GM12892 (cell line): ENCODE results near the gene CYTH2.
A peak's percentile ranks its signal among the peaks of the same experiment; 100 is the strongest.

Experiments
- DNase-seq: peaks from one replicate; pipeline ENCODE4 v3.0.0; 2011; ENCODE audit not compliant: insufficient read length
- FAIRE-seq: peaks from 2 replicates; lab custom pipeline; 2011; peaks lifted over from hg19 to GRCh38; lab: Jason Lieb, UNC
- POLR2A ChIP-seq: IDR thresholded peaks from 2 replicates; pipeline ENCODE4 v1.6.1; 2011; ENCODE audit warnings: low read depth, low read length, control low read depth
- POLR2AphosphoS5 ChIP-seq: IDR thresholded peaks from 2 replicates; pipeline ENCODE4 v1.6.1; 2011; ENCODE audit warnings: low read depth, low read length, control low read depth
- TAF1 ChIP-seq: IDR thresholded peaks from 2 replicates; pipeline ENCODE4 v1.6.1; 2011; ENCODE audit warnings: low read depth, mild to moderate bottlenecking, control low read depth, low read length, borderline replicate concordance

CYTH2 gene

DNA sequence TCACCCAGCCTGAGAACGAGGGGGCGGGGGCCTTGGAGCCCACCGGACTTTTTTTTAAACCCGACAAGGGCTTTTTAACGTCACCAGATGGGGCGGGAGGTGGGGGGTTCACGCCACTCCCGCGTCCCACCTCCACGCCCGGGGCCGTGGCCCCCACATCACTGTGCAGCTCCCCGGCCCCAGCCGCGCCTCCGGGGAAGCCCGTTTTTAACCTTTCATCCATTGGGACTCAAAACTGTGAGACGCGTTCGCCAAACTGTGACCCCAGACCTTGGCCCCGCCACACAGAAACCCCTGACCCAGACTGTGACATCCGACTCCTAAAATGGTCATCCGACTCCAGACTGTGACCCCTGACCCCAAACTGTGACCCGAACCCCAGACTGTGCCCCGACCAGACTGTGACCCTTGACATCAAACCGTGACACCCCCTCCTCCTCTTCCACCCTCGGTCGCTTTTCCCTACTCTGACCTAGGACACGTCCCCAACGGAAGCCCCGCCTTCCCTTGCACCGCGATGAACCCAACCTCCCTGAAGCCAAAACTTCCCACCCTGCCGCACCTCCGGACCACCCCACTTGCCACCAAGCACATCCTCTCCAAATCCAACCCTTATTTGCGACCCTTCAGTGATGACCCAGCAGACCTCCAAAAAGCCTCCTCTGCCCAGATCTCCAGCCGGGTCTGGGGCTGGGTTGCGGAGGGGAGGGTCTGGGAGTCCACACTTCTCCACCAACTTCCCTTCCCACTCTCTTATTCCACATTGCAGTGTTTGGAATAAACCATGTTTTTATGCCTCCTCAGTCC lies 24.8 kb upstream of the CYTH2 start:
- FAIRE-seq (peak; percentile 33), DNase-seq (no peak)
- TF ChIP-seq POLR2A = no peak
- no peak for TF ChIP-seq TAF1
- TF ChIP-seq POLR2AphosphoS5 = no peak

- no peak for DNase-seq
- TF ChIP-seq POLR2AphosphoS5 (no peak), POLR2A (no peak), TAF1 (no peak)
- FAIRE-seq = peak; percentile 67
Observed at GRCh38 chr19:48444936-48445200, 24.3 kb upstream of the CYTH2 start.

DNA sequence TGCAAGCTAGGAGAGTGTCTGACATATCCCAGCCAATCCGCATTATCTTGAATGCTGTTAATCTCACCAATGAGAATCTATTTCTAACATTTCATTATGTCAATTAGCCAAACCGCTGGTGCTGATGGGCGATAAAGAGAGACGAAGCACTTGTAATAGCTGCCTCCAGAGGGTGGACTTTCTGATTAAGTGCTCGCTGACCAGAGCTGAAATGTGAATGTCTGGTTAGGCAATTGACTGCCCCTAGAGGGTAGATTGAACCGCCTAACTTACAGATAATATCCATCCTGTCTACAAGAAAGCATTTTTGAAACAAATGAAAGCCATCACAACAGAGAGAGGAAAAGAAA lies 23.9 kb upstream of the CYTH2 start:
- TF ChIP-seq POLR2A (no peak), POLR2AphosphoS5 (no peak), TAF1 (no peak)
- DNase-seq (no peak), FAIRE-seq (no peak)

DNA sequence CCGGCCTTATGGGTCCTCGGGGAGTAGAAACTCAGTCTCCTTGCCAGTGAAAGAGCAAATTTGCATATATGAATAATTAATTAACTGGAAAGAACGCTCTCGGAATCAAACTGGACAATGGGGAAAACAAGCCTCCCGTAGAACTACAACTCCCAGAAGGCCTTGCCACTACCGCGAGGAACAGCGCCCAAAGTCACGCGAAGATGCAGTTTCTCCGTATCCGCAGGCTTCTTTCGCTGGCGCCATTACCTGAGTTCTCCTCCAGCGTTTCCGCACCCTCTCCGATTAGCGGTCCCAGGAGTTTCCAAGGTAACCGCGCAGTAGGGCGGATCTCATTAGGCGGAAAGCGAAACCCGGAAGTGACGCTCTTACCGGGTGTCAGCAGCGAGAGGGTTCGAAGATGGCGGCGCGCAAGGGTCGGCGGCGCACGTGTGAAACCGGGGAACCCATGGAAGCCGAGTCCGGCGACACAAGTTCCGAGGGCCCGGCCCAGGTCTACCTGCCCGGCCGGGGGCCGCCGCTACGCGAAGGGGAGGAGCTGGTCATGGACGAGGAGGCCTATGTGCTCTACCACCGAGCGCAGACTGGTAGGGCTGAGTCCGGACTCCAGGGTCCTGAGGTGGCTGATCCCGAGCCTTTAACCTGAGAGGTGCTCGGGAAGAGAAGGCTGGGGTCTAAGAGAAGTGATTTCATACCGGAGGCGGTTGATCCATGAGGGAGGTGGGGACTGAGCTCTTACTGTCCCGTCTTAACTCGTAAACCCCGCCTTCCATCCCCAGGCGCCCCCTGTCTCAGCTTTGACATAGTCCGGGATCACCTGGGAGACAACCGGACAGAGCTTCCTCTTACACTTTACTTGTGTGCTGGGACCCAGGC lies 23.3 kb upstream of the CYTH2 start, which contains the start of gene GRWD1:
TSS of gene GRWD1 (plus strand) at position 378 of the 876 bp plus-strand sequence. CDS start at position 401, 23 bp downstream.
- DNase-seq (peak; percentile 95), FAIRE-seq (peak; percentile 99)
- peak; percentile 84 for TF ChIP-seq POLR2AphosphoS5
- TF ChIP-seq POLR2A = peak; percentile 89
- TF ChIP-seq TAF1 = peak; percentile 70; the same call in 1 of the 2 replicates

DNA sequence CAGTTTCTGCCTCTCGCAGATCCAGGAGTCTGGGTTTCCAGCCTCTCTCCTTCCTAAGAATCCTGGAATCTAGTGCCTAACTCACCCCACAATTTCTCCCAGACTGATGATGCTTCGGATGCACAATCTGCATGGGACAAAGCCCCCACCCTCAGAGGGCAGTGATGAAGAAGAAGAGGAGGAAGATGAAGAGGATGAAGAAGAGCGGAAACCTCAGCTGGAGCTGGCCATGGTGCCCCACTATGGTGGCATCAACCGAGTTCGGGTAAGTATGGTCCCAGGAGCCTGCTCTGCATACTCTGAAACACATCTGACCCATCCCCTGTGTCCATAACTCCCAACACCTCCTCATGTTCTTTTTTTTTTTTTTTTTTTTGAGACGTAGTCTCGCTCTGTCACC lies 22.6 kb upstream of the CYTH2 start:
- no peak for TF ChIP-seq POLR2AphosphoS5
- no peak for TF ChIP-seq TAF1
- TF ChIP-seq POLR2A = no peak
- DNase-seq (no peak), FAIRE-seq (no peak)

- DNase-seq (no peak), FAIRE-seq (no peak)
- TF ChIP-seq POLR2AphosphoS5 (no peak), TAF1 (no peak), POLR2A (no peak)
Observed at GRCh38 chr19:48448563-48448962, 20.6 kb upstream of the CYTH2 start.

GRCh38 chr19:48450441-48450840 lies 18.7 kb upstream of the CYTH2 start:
- FAIRE-seq = no peak
- DNase-seq = no peak
- TF ChIP-seq TAF1 (no peak), POLR2AphosphoS5 (no peak), POLR2A (no peak)

DNA sequence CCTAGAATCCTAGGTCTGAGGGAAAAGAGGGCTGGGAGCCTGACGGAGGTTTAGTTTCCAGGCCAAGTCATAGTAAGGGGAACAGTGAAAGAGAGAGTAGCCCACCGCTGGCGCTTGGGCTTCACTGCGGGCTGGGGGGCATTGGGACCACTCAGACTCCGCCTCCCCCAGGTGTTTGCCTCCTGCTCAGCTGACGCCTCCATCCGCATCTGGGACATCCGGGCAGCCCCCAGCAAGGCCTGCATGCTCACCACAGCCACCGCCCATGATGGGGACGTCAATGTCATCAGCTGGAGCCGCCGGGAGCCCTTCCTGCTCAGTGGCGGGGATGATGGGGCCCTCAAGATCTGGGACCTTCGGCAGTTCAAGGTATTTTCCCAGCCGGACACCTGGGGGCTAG lies 18.3 kb upstream of the CYTH2 start:
- DNase-seq (no peak), FAIRE-seq (no peak)
- TF ChIP-seq TAF1 (no peak), POLR2AphosphoS5 (no peak), POLR2A (no peak)

DNA sequence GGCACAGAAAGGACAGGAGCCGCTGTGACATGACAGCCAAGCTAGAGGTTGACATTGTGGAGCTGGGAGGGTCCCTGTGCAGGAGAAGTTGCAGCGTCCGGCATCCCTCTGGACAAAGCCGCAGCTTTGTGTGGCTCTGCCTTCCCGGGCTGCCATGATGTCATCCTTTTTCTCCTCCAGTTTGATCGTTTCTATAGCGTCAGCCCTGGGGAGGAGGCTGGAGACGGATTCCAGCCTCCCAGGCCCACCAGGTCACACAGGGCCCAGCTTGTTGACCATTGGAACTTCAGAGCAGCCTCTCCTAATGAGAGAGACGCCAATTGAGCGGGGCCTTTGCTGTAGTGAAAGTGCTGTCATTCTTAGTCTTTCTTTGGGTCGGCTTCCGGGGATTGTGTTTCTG lies 17.5 kb upstream of the CYTH2 start:
- no peak for TF ChIP-seq POLR2A
- no peak for TF ChIP-seq POLR2AphosphoS5
- TF ChIP-seq TAF1 = no peak
- DNase-seq = no peak
- FAIRE-seq = no peak

GRCh38 chr19:48452289-48453190 lies 16.6 kb upstream of the CYTH2 start:
- DNase-seq (no peak), FAIRE-seq (no peak)
- TF ChIP-seq POLR2A (no peak), POLR2AphosphoS5 (no peak), TAF1 (no peak)

DNA sequence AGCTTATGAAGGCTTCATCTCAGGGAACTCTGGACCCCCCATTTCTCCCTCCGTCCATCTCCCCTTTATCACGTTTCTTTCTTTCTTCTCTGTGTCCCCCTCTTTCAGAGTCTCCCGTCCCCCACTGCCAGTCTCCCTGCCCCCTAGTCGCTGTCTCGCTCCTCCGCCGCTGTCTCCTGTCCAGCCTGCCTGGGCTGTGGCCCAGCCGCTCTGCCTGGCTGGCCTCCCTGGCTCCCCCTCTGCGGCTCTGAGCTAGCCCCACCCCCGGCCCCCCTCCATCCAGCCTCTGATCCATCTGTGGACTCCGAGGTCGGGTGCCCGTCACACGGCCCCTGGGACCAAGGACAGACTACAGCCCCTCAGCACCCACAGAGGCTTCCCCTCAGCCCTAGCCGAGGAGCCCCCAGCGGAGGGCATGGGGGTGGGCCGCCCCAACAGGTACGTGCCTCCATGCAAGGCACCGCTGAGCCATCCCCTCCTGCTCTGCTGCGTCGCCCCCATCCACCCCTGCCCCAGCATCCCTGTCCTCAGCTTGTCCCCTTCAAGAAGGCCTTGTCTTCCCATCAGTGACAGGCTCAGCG lies 14.9 kb upstream of the CYTH2 start:
- FAIRE-seq = no peak

More for the DNA sequence above, 14.9 kb upstream of the CYTH2 start:
- TF ChIP-seq POLR2A (0 out of 2 replicates have a peak, but pooled peaks have one; percentile 3), TAF1 (no peak)
- DNase-seq = no peak
